Uterus (tissue), 2 donors: ENCODE results near the gene MOV10.

Source experiments
- CTCF ChIP-seq, 4 experiments: fragments of 200-600 bp in 2 of 4; fragments of 450-650 bp in 2 of 4; sonication (generic) in 2 of 4; IDR thresholded peaks; one replicate each; pipeline ENCODE4 v1.5.1; 2016 to 2019; ENCODE audit warnings: antibody characterized with exemption in 4 of 4, mild to moderate bottlenecking in 2 of 4, moderate library complexity in 1 of 4
- POLR2A ChIP-seq, 2 donors: fragments of 450-650 bp; IDR thresholded peaks; one replicate each; pipeline ENCODE4 v1.6.1; 2016; ENCODE audit warnings: antibody characterized with exemption in 2 of 2, mild to moderate bottlenecking in 1 of 2, moderate library complexity in 1 of 2

- TF ChIP-seq CTCF (IDR thresholded peaks at IDR 0.05) (no peak), POLR2A (IDR thresholded peaks at IDR 0.05) (no peak)
These were observed 3.0 kb downstream of the MOV10 start for GRCh38 chr1:112677501-112677900.
